Measurements from ENCODE around the gene CREBBP.
"Not testable (repeated sequence)": the region's sequence is repeated elsewhere in the genome, so short reads cannot be mapped to it uniquely, and the experiment has no call there.

- not testable (repeated sequence) for TF ChIP-seq CTCF (IDR thresholded peaks at IDR 0.05; ENCODE audit: low read length); EZH2 (IDR thresholded peaks at IDR 0.05; ENCODE audit: borderline replicate concordance, low read length)
Measured at GRCh38 chr16:3911741-3912140, 31.2 kb upstream of the CREBBP start.
